SK-MEL-5 (cell line): Measurements from ENCODE around the gene SEC24B. TPM values are rescaled to one million over a fixed set of nuclear protein-coding genes. Genes with fewer than 3 reads are reported as not detected.

Experiments used
- DNase-seq: peaks from one replicate; pipeline ENCODE4 v3.0.0-alpha.2; 2016; ENCODE audit warnings: low read depth, low spot score
- in situ Hi-C: cut with HindIII; loops from 2 replicates; pipeline ENCODE4 v1.10.0; 2016; ENCODE audit warnings: low sequenced_read_pairs, high pct_unique_total_duplicates, low pct_unique_long_range_greater_than_20kb
- polyA plus RNA-seq, 2 experiments: library from polyadenylated mRNA; depleted of rRNA; stranded (reverse); fragments of >200 nt; gene quantifications; 2 replicates each; pipeline ENCODE4 v1.2.3, GENCODE V29; 2015
- total RNA-seq: library from RNA; depleted of rRNA; stranded (reverse); fragments of >200 nt; shearing (Covaris generic); gene quantifications from 2 replicates; pipeline ENCODE4 v1.2.3, GENCODE V29; 2014; rRNA removed

SEC24B gene
- 13.6 and 15.3 TPM in 2 replicates for total RNA-seq
- polyA plus RNA-seq (2015; cell fraction: cytosol; rRNA removed) = 16.2 and 24.0 TPM in 2 replicates
- polyA plus RNA-seq (2015; cell fraction: nucleus; rRNA removed) = 21.2 and 22.4 TPM in 2 replicates

DNA sequence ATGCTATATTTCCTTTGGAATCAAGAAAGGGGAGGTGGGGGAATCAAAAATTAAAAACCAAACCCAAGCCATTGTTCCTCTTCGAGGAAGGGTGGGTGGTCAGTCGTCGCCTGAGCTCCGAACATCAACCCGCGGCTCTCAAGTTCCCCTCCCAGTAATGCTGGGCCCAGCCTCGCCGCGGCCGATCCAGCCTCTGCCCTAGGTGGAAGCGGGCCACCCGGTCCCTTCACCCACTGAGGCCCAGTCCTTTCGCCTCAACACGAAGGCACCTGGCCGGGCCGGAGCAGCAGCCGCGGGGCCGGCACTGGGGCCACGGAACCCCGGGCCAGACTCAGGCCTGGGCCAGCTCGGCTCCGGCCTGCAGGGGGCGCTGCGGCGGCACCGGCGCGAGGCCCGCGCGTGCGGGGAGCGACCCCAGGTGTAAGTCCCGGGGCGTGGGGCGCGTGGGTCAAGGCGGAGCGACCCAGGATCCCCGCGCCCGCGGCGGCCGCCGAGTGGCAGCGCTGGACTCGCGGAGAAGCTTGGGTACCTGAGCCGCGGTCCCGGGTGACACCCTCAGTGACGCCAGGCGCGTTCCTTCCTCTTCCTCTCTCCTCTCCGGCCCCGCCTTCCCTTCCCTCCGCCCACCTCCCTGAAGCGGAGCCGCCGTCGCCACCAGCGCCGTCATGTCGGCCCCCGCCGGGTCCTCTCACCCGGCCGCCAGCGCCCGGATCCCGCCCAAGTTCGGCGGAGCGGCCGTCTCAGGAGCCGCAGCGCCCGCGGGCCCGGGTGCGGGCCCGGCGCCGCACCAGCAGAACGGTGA lies at the start of gene SEC24B:
Gene SEC24B, plus strand, starts transcription at position 611 of the 802 bp plus-strand sequence. Its CDS starts 55 bp downstream, at position 666.
- DNase-seq = peak; percentile 68
- in situ Hi-C loops = no loop called here

- in situ Hi-C loops = no loop called here
- no peak for DNase-seq
Measured at GRCh38 chr4:109383823-109384222, 49.8 kb upstream of the SEC24B start.

DNA sequence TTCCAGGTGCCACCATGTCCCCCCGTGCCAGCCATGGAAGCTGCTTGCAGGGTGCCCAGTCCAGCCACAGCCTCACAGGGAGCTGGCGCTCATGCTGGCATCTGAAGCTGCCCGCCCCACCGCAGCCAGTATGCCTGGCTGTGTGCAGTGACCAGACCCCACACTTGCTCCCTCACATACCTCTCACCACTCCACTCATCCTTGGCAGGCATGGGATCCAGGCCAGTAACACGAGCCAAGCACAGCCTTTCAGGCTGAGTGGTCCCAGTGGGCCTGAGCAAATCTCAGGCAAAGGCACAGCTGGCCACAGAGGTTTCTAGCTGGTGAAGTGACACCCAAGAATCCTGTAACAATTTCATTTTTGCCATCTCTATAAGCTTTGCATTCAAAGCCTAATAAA lies 48.4 kb upstream of the SEC24B start:
- in situ Hi-C loops = no loop called here
- no peak for DNase-seq

DNA sequence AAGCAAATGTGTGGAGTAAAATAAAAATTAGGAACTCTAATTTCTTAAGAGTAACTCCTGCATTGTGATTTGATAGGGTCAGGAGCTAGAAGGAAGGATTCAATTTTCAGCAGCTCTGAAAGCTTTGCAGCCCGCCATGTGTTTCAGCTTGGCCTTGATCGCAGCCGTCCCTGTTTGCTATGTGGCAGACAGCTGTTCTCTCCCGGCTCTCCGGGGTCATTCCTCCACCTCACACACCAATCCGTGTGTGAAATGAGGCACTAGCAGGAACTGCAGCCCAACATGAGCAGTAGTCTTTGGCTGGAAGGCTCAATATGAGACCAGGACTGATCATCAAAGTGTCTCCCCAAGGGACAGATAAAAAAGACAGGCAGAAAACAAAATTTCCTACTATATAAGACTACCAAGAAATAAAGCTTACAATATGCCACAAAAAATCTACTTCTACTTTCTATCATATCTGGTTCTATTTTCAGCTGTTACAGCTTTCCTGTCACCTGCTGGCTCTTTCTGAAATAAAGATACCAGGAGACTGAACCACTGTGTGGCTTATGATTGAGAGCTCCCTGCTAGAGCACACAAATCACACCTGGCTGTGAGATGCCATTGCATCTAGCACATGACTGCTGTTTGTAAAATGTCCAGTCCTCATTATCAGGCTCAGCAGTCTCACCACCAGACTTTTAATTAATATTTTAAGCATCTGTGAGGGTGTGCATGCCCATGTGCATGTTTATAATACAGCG lies 44.1 kb upstream of the SEC24B start:
- in situ Hi-C loops = no loop called here

DNA sequence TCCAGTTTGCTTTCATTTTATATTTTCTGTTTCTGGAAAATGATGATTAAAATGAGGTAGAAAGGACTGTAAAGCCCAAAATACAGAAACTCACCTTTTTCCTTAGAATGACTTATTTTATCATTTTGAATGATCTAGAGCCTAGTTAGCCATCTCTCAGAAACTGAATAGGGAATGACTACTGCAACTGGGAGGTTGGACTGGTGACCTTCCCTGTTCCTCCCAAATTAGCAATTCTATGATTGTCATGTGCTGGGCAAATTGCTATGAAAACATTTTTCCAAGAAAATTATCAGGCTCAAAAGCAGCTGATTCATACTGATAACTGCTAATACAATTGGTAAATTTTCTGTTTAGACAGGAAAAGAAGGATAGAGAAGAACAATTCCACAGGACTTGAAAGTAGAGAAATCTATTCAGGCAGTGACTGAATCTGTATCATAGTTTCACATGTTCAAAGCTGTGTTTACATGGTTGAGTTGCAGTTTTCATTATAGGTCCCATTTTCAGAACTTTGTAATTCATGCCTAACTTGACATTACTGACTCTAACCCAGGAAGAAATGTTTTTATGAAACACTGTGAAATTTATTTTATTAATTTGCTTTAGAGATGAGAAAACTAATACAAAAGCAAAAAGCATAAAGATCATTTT lies 43.4 kb upstream of the SEC24B start:
- in situ Hi-C loops = no loop called here
- no peak for DNase-seq

More for the DNA sequence above, 44.1 kb upstream of the SEC24B start:
- DNase-seq = no peak

GRCh38 chr4:109395694-109396093 lies 37.9 kb upstream of the SEC24B start:
- in situ Hi-C loops = no loop called here
- DNase-seq = no peak

- in situ Hi-C loops = no loop called here
- DNase-seq = no peak
Measured at GRCh38 chr4:109398928-109399327, 34.7 kb upstream of the SEC24B start.

DNA sequence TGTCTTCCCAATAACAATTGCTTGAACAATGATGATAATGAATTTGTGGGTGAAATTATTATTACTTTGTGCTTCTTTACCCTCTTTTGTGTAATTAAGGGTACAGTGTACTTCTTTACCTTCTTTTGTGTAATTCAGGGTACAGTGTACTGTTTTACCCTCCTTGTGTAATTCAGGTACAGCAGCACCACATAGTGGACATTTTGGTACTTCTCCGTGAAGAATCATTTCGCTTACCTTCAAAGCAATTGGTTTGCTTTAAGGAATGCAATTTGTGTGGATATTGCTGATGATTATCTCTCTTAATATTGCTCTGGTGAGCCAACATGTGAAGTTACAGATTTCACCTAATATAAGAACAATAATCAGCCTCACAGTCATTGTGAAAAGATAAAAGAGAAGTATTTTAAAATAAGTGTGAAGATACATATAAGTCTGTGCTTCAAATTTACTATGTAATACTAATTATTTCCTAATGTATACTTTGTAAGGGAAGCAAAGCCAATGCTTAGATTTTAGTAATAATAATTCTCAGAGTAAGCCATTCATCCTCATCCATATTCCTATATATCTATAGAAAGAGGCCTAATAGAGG lies 27.2 kb upstream of the SEC24B start:
- DNase-seq = peak; percentile 68
- in situ Hi-C loops = no loop called here

GRCh38 chr4:109407027-109407737 lies 26.4 kb upstream of the SEC24B start:
- DNase-seq = no peak
- in situ Hi-C loops = no loop called here

- in situ Hi-C loops = no loop called here
- DNase-seq = no peak
Measured at GRCh38 chr4:109408711-109409110, 24.9 kb upstream of the SEC24B start.

GRCh38 chr4:109410226-109410625 lies 23.4 kb upstream of the SEC24B start:
- in situ Hi-C loops = no loop called here
- no peak for DNase-seq

DNA sequence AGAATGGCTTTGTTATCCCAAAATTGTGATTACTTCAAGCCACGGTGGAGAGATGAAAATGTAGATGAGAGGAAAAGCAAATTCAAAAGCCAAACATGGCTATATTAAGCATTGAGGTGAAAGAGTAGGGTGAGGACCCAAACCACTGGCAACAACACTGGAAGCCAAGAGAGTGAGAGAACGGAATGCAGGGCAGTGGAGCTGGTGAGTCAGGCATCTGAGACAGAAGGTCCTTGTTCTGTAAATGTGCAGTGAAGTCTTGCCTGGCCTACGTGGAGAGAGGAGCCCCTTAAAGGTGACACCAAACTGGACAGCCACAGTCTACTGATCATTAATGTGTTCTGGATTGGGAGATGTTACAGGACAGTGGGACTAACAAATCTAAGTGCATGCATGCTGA lies 22.8 kb upstream of the SEC24B start:
- in situ Hi-C loops = no loop called here
- peak; percentile 62 for DNase-seq

DNA sequence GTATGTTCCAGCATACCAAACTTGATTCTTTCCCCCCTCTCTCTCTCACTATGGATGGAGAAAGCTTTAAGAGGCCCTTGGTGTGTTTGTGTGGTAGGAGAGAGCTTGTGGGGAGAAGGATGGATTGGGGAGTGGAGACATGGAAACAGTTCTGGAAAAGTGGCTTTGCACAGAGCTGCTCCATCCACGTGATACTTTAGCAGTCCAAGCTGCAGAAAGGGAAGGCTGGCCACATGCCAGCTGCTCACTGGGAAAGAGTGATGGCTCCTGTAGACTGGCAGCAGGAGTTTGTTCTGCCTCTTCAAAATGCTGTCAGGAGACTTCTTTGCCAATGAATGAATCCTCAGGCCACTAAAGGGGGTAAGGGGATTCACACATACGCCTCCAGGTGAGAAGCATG lies 21.7 kb upstream of the SEC24B start:
- peak; percentile 32 for DNase-seq
- in situ Hi-C loops = no loop called here

- in situ Hi-C loops = no loop called here
- no peak for DNase-seq
Measured at GRCh38 chr4:109412776-109413175, 20.8 kb upstream of the SEC24B start.

GRCh38 chr4:109414938-109415337 lies 18.7 kb upstream of the SEC24B start:
- in situ Hi-C loops = no loop called here
- DNase-seq = no peak

DNA sequence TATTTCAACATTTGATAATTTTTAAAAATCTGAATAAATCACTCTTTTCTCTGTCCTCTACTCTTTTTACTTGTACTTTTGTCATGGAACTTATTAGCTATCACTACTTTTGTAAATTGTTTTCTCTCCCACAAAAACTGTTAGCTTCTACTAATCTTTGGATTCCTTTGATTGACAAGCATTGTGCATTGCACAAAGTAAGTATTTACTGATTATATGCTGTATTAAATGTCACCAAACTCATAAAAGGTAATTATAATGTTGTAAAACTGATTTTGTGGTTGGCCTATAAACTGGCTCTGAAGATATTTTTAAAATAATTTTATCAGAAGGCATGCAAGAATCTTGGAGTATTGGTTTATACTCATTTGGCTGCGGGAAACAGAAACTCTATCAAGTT lies 15.0 kb upstream of the SEC24B start:
- in situ Hi-C loops = no loop called here
- no peak for DNase-seq

GRCh38 chr4:109419679-109420078 lies 13.9 kb upstream of the SEC24B start:
- in situ Hi-C loops = no loop called here
- no peak for DNase-seq
